ENCODE measurements around the gene HYCC2. TPM values are rescaled to one million over a fixed set of nuclear protein-coding genes. Genes with fewer than 3 reads are reported as not detected.

Gene HYCC2
- total and polyA plus RNA-seq, 2 of the 8 experiments (the other 6 are each of a cell fraction or from before 2014, with no cell fraction given), result 0.86 to 8.0 TPM

DNA sequence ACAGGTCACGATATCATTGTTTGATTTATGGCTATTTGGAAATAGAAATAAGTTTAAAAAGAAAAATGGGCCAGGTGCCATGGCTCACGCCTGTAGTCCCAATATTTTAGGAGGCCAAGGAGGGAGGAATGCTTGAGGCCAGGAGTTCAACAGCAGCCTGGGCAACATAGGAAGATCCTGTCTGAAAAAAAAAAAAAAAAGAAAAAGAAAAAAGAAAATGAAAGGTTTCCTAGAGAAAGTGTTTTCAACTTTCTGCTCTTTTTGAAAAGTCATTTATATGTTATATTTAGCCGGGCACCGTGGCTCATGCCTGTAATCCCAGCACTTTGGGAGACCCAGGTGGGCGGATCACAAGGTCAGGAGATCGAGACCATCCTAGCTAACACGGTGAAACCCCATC is 3.5 kb upstream of the HYCC2 start (continued):
- TF ChIP-seq KDM1A (IDR thresholded peaks at IDR 0.05; ENCODE audit: borderline replicate concordance, low read length) (no peak), EP300 (IDR thresholded peaks at IDR 0.05; ENCODE audit: borderline replicate concordance in 1 of 2, low read depth in 2 of 2, low read length in 2 of 2) (no peak), SAP30 (IDR thresholded peaks at IDR 0.05; ENCODE audit: insufficient read depth, insufficient replicate concordance, low read length) (no peak), KDM4A (IDR thresholded peaks at IDR 0.05; ENCODE audit: low read depth, low read length, severe bottlenecking) (no peak), ASH2L (IDR thresholded peaks at IDR 0.05; ENCODE audit: low read length) (no peak), CHD2 (IDR thresholded peaks at IDR 0.05; ENCODE audit: low read length) (no peak), GABPA (IDR thresholded peaks at IDR 0.05; ENCODE audit: borderline replicate concordance, insufficient read depth, low read length) (no peak), JUND (IDR thresholded peaks at IDR 0.05; ENCODE audit: low read length) (no peak)
- TF ChIP-seq, protein P1, sequence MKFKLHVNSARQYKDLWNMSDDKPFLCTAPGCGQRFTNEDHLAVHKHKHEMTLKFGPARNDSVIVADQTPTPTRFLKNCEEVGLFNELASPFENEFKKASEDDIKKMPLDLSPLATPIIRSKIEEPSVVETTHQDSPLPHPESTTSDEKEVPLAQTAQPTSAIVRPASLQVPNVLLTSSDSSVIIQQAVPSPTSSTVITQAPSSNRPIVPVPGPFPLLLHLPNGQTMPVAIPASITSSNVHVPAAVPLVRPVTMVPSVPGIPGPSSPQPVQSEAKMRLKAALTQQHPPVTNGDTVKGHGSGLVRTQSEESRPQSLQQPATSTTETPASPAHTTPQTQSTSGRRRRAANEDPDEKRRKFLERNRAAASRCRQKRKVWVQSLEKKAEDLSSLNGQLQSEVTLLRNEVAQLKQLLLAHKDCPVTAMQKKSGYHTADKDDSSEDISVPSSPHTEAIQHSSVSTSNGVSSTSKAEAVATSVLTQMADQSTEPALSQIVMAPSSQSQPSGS (IDR thresholded peaks at IDR 0.05; ENCODE audit: low read length), result no peak

Data from H1 (cell line).